Raji (cell line): ENCODE data around the gene EIF2AK3.

Source experiments
- POLR2A ChIP-seq: IDR thresholded peaks from 2 replicates; pipeline ENCODE4 v1.6.1; 2011; ENCODE audit warnings: low read depth, low read length, control low read depth; ENCODE audit not compliant: insufficient read depth

EIF2AK3 gene

DNA sequence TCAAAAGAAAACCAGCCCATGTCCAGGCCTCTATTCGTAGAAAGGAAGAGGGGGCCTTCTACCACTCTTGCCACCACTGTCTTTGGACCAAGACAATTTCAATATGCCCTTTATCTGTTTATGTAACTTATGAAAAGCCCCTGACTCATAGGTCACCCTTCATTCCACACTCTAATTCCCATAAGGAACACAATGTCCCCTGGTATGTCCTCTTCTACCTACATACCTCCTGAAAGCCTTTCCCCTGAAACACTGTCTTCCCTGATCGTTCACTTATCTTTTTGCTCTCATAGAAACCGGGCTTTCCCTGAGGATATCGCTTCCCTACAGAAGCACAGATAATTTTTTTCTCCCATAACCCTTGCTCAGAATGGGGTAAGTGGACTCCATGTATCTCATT, 13.3 kb downstream of the EIF2AK3 start:
- TF ChIP-seq POLR2A, result no peak

DNA sequence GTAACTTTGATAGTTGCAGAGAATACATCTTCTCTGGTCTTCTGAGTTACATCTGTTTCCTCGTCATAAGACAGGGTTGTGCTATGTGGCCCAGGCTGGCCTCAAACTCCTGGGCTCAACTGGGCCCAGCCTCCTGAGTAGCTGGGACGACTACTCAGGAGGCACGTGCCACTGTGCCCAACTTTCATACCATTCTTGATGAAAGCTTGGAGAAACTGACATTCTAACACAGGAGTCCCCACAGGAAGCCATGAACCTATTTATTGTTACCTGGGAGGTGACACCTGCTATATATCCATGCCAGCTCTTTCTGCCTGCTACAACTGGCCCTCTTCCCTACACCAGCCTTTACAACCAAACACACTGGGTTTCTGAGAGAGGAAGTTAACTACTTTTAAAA, 19.1 kb downstream of the EIF2AK3 start:
- 0 out of 2 replicates have a peak, but pooled peaks have one; percentile 20 for TF ChIP-seq POLR2A

DNA sequence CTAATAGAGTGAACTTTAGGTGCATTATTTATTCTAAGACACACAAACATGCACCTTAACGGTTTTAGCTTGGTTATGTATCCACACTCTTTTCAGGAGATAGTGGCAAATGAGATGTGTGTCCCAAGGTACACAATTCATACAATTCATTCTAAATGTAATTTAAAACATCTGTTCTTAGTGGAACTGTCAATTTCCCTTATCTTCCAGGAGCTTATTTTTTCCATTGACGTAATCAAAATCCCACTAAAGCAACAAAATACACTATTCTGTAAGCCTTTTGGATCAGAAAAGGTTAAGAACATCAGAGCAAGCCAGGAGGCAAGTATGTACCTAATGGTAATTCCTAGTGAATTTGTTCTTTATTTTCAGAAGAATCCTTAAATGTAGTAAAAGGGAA, 19.8 kb downstream of the EIF2AK3 start:
- TF ChIP-seq POLR2A, result no peak

DNA sequence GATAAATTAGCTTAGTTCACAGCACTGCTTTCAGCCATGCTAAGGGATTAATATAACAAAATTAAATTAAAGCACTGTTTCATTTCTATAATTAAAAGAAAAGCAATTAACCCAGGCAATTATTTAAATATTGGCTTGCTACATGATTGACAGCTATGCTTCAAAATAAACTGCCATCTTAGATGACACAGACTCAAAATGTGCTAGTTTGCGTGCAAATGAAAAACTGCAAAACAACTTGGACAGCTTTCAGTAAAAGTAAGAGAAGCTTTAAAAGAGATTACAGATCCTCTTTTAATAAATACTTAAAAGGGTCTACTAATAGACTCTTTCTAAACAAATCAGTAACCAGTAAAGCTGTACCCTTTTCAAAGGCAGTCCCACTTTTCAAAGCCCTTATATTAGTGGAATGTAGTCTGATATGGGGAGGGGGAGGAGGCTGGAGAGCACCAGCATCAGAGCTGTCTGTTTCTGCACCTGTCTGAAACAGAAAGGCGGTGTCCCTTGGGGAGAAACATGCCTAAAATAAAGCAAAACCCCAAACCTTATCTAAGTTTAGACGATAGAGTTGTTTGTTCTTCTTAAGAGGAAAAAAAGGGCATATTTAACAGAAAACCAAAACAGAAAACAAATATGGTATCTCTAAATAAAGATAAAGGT, 20.8 kb downstream of the EIF2AK3 start:
- 0 out of 2 replicates have a peak, but pooled peaks have one; percentile 23 for TF ChIP-seq POLR2A

DNA sequence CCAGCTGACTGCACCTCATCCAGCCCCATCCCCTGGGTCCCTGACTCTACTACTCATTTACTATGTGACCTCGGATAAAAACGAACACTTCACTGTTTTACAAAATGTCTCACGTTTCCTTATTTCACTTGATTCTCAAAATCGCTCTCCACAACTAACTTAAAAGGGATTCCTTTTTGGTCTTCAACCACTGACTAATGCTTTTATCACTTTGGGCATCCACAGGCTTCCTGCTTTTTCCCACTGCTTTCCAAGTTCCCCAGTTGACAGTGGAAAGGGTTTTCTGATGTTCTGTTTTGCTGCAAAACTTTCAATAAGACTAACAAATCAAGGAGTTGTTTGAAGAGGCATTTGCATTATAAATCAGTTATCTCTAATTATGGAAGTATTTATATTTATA, 24.1 kb downstream of the EIF2AK3 start:
- no peak for TF ChIP-seq POLR2A

DNA sequence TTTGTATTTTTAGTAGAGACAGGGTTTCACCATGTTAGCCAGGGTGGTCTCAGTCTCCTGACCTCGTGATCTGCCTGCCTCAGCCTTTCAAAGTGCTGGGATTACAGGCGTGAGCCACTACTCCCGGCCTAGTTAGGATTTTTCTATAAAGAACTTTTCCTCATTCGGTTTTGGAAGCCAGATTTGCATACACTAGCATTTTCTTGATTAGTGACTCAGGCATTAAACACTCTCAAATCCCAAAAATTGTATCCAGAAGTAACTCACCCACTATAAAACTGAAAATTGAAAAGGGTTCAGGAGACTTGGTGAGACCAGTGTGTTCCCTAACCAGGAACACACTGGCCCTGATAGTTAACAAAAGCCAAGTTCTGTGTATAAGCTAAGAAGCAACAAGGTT, 25.2 kb downstream of the EIF2AK3 start:
- TF ChIP-seq POLR2A, result no peak

DNA sequence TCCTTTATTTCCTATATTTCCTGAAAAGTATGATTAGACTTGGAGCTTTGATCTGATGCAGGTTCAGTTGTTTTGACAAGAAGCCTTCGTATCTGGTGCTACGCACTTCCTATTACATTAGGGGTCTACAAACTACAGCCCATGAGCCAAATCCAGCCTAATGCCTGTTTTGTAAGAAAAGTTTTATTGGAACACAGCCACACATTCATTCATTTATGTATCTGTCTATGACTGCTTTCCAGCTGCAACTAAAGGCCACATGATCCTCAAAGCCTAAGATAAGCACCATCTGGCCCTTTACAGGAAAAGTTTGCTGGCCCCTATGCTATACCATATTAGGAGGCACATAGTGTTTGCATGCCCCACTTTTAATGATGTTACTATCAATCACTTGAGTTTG, 26.0 kb downstream of the EIF2AK3 start:
- TF ChIP-seq POLR2A, result no peak

DNA sequence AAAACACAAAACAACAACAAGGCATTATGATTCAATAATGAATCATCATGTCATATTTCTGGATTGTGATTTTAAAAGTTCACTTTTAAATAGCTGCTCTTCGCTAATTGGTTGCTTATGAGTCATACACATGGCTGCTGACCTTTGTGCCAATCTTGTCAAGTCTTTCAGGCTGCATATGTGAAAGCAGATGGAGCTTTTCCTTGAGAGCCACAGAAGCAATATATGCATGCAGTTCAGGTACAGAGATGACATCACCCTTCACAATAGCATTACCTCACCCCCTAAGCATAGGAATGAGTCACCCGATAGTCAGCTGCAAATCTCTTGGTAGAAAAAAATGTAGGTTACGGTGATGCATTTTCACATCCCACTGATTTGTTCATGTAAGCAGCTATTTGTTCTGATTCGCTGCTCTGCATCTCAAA, 27.2 kb downstream of the EIF2AK3 start:
- peak; percentile 35; the same call in 1 of the 2 replicates for TF ChIP-seq POLR2A

DNA sequence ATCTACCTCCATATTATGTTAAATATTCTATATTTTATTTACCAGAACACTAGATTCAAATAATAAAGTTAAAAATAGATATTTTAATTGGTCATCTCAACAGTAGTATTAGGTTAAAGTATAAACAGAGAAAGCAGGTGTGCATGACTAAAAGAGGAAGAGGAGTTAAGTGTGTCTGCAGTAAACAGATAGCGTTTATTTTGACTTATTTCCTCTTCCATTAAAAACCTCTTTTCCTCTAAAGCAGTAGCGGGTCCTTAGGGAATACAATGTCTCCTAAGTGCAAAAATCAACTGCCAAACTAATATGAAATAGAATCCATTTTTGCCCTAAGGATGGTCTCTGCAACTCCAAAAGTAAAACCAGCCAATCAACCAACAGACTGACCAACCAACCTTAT, 27.7 kb downstream of the EIF2AK3 start:
- no peak for TF ChIP-seq POLR2A

DNA sequence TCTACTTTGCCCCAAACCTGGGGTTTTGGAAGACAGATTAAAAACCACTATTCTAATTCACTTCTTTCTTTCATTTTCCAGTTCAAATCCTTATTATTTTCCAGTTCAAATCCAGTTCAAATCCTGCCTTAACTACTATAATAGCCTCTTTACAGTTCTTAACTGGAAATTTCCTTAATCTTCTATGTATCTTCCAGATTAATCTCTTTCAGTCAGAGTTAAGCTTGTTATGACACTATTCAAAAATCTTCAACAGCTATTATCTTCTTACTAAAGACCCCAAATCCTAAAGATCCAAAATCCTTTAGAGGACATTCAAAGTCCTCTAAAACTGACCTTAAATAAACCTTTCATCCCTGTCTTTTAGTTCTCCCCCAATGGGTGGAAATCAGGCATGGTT, 30.1 kb downstream of the EIF2AK3 start:
- no peak for TF ChIP-seq POLR2A

DNA sequence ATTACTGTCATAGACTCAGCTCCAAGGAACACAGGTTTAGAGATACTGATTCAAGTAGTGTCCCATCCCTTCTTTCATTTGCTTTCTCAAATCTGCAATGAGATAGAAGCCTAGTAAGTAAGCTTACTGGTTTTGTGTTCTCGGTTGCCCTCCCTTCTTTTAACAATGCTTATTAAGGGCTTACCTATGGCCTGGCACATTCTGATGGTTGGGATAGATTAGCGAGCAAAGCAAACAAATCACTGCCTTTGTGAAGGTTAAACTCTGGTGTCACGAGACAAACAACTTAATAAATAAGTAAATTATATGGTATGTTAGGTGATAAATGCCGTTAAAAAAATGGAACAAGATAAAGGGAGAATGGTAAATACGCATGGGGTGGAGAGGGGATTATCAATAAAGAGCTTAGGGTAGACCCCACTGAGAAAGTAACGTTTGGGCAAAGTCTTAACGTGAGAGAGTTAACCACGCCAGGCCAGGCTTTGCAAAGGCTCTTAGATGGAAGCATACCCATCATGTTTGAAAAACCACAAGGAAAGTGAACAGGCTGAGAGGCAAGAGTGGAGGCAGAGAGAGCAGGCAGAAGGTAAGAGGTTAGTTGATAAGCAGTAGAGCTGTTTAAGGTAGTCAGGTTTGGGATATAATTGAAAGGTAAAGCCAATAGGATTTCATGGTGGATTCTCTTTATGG, 31.0 kb downstream of the EIF2AK3 start:
- no peak for TF ChIP-seq POLR2A

DNA sequence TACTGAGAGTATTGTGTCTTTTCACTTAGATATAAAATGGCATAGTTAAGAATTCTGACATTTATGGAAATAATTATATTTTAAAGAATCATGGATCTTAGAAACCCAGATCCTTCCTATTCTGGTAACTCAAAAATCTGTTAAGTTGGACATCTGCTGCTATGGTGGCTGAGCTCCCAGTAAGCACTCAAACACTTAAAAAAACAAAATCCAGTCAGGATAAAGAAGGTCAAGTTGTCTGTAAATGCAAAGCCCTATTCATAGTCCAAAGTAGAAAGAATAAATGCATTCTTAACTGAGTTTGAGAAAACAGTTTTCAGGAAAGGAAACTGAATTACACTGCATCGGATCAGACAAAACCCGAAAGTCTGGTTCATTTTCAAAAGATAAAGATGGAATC, 35.6 kb downstream of the EIF2AK3 start:
- TF ChIP-seq POLR2A, result no peak

DNA sequence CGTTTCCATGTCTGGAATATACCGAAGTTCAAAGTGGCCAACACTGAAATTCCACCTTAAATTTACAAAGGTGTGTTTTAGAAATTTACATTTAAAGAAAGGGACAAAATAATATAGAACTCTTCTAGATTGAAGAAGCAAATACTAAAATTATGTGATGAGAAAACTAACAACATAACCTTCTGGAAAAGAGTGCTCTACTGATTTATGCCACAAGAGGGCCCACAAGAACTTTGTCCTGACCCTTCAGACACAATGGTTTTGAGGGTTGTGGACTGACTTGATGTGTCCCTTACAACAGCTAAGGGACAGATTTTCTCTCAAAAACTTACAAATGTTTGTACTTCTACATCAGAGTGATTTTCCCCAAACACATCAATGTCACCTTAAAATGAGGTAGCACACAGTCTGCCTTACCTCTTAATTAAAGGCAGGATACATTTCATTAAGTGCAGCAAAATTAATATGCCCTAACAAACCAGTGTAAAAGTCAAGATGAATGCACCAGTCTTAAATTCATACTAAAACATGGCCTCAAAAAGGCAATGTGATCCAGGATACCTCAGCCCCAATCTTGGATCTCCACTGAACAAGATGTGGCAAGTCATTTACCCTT, 36.2 kb downstream of the EIF2AK3 start:
- TF ChIP-seq POLR2A, result no peak

DNA sequence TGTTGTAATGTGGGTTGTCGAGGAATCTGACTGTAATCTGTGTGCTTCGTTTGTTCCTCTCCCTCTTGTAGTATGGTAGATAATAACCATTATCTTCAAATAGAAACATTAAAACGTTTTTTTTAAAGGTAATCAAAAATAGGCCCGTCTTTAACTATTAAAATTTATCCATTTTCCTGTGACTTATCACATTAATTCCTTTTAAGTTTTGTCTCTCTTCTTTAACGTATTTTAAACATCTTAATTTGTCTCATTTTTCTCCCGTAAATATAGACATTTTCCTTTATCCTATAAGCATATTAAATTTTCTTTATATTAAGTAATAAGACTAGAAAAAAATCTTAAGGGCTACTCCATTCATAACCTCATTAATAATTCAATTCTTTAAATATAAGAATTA, 41.3 kb downstream of the EIF2AK3 start:
- no peak for TF ChIP-seq POLR2A

DNA sequence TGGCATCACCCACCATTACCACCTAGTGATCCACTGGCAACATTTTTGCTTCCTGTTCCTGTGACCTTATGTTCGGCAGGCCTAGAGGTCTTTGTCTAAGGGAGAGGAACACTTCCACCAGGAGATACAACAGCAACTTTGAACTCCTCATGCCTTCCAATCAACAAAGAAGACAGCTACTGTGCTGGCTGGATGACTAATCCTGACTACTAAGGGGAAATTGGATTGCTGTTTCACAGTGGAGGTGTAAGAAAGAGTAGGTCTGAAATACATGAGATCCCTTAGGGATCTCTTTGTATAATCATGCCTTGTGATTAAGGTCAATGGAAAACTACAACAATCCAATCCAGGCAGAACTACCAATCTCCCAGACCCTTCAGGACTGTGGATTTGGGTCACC, 45.2 kb downstream of the EIF2AK3 start:
- no peak for TF ChIP-seq POLR2A

DNA sequence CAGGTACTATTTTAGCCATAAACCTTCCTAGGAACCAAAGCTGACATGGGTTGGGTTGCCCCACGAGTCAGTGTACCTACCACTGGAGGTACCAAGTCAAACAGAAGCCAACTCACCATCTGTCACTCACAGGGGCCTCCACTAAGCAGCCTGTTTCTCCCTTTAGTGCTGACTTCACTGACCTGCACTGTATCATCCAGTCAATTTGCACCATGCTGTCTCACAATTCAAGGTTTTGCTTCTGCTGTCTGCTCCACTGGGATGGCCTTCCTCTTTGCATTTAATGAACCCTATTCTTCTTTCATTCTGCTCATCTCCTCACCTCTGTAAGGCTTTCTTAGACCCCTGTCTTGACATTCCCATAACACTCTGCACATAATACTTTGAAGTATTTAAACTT, 47.2 kb downstream of the EIF2AK3 start:
- TF ChIP-seq POLR2A, result no peak

DNA sequence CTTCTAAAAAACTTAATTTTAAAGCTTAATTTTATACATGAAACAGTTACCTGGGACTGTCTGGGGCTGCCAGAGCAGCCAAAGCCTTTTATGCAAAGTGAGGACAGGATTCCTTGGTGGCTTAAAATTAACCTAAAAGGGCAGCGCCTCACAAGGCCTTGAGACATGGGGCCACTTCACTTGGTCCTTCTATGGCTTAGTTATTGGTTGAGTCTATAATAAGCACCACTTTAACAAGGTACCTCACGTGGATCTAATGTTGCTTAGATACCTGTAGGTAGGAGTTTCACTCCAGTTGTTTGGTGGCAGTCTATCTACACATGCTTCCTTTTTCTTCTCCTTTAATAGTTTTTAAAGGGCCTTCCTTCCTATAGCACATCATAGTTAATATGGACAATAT, 51.6 kb downstream of the EIF2AK3 start:
- no peak for TF ChIP-seq POLR2A

DNA sequence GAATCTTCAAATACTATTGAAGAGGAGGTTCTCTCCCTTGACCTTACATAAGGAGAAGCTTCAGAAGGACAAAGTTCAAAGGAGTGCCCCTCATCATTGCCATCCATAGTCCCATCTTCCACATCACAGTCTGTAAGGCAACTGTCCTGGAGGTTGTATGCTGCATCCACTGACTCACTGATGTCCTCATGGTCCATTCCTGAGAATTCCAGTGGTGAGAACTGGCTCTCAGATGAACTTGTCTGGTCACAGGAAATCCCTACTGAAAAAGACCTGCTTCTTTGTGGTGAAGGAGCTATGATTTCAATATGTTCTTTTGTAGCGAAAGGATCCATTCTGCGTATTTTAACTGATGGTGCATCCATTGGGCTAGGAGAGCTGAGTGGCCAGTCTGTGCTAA, 52.2 kb downstream of the EIF2AK3 start:
- no peak for TF ChIP-seq POLR2A
